GM10847 (cell line): ENCODE data around the gene THRA.
A peak's percentile ranks its signal among the peaks of the same experiment; 100 is the strongest.

ENCODE experiments used
- POLR2A ChIP-seq: IDR thresholded peaks from 2 replicates; pipeline ENCODE4 v1.6.1; 2011; ENCODE audit not compliant: insufficient read length; ENCODE audit errors: extremely low read depth

THRA gene

GRCh38 chr17:40106760-40107521 is 44.2 kb downstream of the THRA start:
- no peak for TF ChIP-seq POLR2A

- no peak for TF ChIP-seq POLR2A
Observed at GRCh38 chr17:40107522-40108174, 44.9 kb downstream of the THRA start.

GRCh38 chr17:40108970-40109824 is 46.4 kb downstream of the THRA start:
- no peak for TF ChIP-seq POLR2A

- no peak for TF ChIP-seq POLR2A
Observed at GRCh38 chr17:40110026-40110845, 47.5 kb downstream of the THRA start.

- no peak for TF ChIP-seq POLR2A
Observed at GRCh38 chr17:40111221-40112128, 48.7 kb downstream of the THRA start.

GRCh38 chr17:40112191-40112711 is 49.5 kb downstream of the THRA start:
- no peak for TF ChIP-seq POLR2A

GRCh38 chr17:40112718-40113109 is 49.9 kb downstream of the THRA start:
- TF ChIP-seq POLR2A: no peak

- peak; percentile 37 for TF ChIP-seq POLR2A
Observed at GRCh38 chr17:40113110-40113906, 50.5 kb downstream of the THRA start.

- no peak for TF ChIP-seq POLR2A
Observed at GRCh38 chr17:40113907-40114245, 51.1 kb downstream of the THRA start.

- TF ChIP-seq POLR2A: no peak
Observed at GRCh38 chr17:40115101-40115436, 52.3 kb downstream of the THRA start.

GRCh38 chr17:40121181-40122135 is 58.7 kb downstream of the THRA start, which contains the start of gene MSL1:
Gene MSL1, plus strand, starts transcription at chr17:40121971. Its CDS starts 642 bp downstream, at chr17:40122613.
- peak; percentile 39 for TF ChIP-seq POLR2A
